ENCODE data around the gene UBE2K. TPM values are rescaled to one million over a fixed set of nuclear protein-coding genes. Genes with fewer than 3 reads are reported as not detected.
"Not testable (repeated sequence)": the region's sequence is repeated elsewhere in the genome, so short reads cannot be mapped to it uniquely, and the experiment has no call there.

The UBE2K gene
- total RNA-seq, 4 donors from 2014 or later: 18.4 to 38.8 (median 26.1) TPM

- no peaks in the 10 kb centered on the region for H3K9me3 ChIP-seq
- no peaks in the 10 kb centered on the region for H3K27me3 ChIP-seq
- no peaks in the 10 kb centered on the region for H3K36me3 ChIP-seq
- TF ChIP-seq POLR2A (IDR thresholded peaks at IDR 0.05) (no peak), CTCF (IDR thresholded peaks at IDR 0.05) (no peak)
- no peak overlapping the region for H3K27ac ChIP-seq
- no peak for DNase-seq
- no peaks in the 10 kb centered on the region for H3K4me1 ChIP-seq
- H3K4me3 ChIP-seq: no peak overlapping the region
Measured at GRCh38 chr4:39808231-39808749, 110.4 kb downstream of the UBE2K start.

- H3K4me3 ChIP-seq: no peak overlapping the region
- H3K36me3 ChIP-seq: no peaks in the 10 kb centered on the region
- TF ChIP-seq POLR2A (IDR thresholded peaks at IDR 0.05) (no peak), CTCF (IDR thresholded peaks at IDR 0.05) (no peak)
- H3K9me3 ChIP-seq: no peaks in the 10 kb centered on the region
- H3K4me1 ChIP-seq: no peaks in the 10 kb centered on the region
- no peaks in the 10 kb centered on the region for H3K27me3 ChIP-seq
- no peak overlapping the region for H3K27ac ChIP-seq
- no peak for DNase-seq
Measured at GRCh38 chr4:39812500-39812899, 114.6 kb downstream of the UBE2K start.

DNA sequence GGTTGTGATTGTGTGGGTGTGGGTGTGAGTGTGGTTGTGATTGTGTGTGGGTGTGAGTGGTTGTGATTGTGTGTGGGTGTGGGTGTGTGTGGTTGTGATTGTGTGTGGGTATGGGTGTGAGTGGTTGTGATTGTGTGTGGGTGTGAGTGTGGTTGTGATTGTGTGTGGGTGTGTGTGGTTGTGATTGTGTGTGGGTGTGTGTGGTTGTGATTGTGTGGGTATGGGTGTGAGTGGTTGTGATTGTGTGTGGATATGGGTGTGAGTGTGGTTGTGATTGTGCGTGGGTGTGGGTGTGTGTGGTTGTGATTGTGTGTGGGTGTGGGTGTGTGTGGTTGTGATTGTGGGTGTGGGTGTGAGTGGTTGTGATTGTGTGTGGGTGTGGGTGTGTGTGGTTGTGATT lies 115.1 kb downstream of the UBE2K start:
- not testable (repeated sequence) for H3K36me3 ChIP-seq, H3K4me1 ChIP-seq, H3K4me3 ChIP-seq, H3K27me3 ChIP-seq, DNase-seq, H3K9me3 ChIP-seq, H3K27ac ChIP-seq

- not testable (repeated sequence) for H3K9me3 ChIP-seq, H3K4me3 ChIP-seq, H3K4me1 ChIP-seq, H3K36me3 ChIP-seq, DNase-seq, H3K27me3 ChIP-seq, H3K27ac ChIP-seq
Measured at GRCh38 chr4:39813761-39814160, 115.8 kb downstream of the UBE2K start.

DNA sequence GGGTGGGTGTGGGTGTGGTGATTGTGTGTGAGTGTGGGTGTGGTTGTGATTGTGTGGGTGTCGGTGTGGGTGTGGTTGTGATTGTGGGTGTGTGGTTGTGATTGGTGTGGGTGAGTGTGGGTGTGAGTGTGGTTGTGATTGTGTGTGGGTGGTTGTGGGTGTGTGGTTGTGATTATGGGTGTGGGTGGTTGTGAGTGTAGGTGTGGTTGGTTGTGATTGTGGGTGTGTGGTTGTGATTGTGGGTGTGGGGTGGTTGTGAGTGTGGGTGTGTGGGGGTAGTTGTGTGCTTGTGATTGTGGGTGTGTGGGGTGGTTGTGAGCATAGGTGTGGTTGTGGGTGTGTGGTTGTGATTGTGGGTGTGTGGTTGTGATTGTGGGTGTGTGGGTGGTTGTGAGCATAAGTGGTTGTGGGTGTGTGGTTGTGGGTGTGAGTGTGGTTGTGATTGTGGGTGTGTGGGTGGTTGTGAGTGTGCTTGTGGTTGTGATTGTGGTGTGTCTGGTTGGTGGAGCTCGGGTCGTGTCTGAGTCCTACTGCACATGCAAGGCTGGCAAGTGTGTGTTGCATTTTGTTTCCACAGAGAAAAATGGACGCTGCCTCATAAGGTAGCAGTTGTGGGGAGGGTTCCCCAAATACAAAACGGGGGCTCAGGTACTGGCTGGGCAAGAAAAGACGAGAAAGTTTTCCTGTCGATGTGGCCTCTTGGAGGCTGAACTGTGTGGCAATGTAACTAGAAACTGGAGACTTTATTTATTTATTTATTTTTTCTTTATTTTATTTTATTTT lies 116.7 kb downstream of the UBE2K start:
- DNase-seq: no peak
- H3K9me3 ChIP-seq: no peaks in the 10 kb centered on the region
- no peaks in the 10 kb centered on the region for H3K4me1 ChIP-seq
- TF ChIP-seq CTCF (IDR thresholded peaks at IDR 0.05) (no peak), POLR2A (IDR thresholded peaks at IDR 0.05) (no peak)
- no peak overlapping the region for H3K4me3 ChIP-seq
- H3K36me3 ChIP-seq: no peaks in the 10 kb centered on the region
- no peak overlapping the region for H3K27ac ChIP-seq
- no peaks in the 10 kb centered on the region for H3K27me3 ChIP-seq

DNA sequence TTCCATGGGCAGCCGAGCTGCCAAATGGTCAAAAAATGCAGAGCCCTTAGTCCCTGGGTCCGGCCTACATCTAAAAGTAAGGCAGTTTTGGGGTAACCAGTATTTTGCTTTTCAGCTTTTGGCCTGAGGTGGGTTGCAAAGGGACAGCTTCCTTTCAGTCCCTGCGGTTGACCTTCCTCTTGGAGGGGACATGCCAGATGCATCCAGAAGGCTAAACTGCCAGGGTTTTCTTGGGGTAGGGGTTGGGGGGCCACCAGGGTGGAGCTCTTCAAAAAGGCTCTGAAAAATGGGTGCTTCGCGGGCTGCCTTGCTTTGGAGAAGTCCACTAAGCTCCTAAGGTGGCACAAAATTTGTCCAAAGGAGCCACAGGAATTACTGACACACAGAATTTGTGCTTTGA lies 120.7 kb downstream of the UBE2K start:
- DNase-seq: no peak
- no peak for TF ChIP-seq CTCF (IDR thresholded peaks at IDR 0.05)
- TF ChIP-seq POLR2A (IDR thresholded peaks at IDR 0.05): no peak
- H3K4me1 ChIP-seq: no peaks in the 10 kb centered on the region
- H3K27ac ChIP-seq: no peak overlapping the region
- H3K36me3 ChIP-seq: no peaks in the 10 kb centered on the region
- H3K4me3 ChIP-seq: no peak overlapping the region
- H3K9me3 ChIP-seq: no peaks in the 10 kb centered on the region
- H3K27me3 ChIP-seq: no peaks in the 10 kb centered on the region

All from Peyer's patch (tissue), 4 donors.